HG03066 (cell line): ENCODE results near the gene ESPN.

Source experiments
- ATAC-seq: cut with Tn5 transposase; IDR thresholded peaks from one replicate; pipeline ENCODE4 v1.9.1; 2021; ENCODE audit warnings: low read depth; ENCODE audit not compliant: unreplicated experiment

The ESPN gene

DNA sequence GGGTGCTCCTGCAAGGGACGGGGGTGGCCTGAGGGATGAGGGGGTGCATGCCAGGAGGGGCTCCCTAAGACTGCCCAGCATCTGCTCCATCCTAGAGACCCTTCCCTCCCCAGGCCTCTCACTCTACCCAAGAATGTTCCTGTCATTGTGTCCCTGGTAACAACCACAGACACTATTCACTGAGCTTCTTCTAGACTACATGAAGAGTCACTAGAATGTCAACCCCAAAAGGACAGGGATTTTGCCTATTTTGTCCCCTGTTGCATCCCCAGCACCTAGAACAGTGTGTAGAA, 38.5 kb downstream of the ESPN start:
- ATAC-seq = no peak

DNA sequence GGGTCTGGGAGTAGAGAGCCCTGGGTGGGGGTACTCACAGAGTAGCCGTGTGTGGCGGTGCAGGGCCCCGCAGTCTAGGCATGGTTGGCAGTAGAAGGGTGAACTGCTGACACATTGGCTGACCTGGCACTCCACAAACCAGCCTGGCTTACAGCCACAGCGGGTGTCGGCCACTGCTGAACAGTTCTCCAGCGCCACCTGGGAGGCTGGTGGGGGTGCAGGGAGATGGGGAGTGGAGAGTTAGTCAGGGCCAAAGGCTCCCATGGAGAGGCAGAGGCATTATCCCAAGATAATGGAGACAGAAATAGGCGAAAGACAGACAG, 39.9 kb downstream of the ESPN start:
- no peak for ATAC-seq

DNA sequence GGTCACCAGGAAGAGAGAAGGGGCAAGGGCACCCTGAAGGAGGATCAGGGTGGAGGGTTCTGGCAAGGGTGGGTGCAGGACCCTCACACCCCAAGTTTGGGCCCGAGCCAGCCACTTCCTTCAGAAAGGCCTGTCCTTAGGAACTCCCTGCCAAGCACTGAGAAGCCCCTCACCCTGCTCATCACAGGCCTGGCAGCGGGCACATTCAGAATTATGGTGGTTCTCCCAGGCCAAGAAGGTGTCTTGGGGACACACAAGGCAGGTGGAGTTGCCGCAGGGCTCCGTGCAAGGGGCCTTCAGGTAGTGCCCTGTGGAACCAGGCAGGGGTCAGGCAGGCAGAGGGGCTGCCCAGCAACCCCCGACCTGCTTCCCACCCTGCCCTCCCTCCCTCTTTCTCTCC, 40.3 kb downstream of the ESPN start:
- ATAC-seq = no peak

DNA sequence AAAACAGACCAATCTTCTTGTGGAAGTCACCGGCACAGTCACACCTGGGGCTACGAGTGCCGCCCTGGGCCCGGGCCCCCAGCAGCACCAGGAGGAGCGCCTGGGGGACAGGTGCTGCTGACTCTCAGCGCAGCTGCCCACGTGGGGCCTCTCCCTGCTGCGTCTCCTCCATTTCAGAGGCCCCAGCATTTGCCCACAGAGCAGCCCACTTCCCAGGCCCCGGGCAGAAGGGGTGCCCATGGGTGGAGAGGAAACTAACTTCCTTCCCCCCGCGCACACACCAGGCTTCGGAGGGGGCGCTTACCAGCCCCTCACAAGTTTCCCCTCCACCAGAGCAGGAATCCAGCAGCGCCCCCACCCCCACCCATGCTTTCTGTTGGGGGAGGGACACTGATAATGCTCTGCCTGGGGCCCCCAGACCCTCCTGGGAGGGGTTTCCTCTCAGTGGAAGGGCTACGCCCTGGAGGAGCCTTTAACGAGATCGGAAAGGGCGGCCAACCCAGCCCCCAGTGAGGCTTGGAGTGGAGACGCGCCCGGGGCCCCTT, 41.0 kb downstream of the ESPN start:
- ATAC-seq = no peak

DNA sequence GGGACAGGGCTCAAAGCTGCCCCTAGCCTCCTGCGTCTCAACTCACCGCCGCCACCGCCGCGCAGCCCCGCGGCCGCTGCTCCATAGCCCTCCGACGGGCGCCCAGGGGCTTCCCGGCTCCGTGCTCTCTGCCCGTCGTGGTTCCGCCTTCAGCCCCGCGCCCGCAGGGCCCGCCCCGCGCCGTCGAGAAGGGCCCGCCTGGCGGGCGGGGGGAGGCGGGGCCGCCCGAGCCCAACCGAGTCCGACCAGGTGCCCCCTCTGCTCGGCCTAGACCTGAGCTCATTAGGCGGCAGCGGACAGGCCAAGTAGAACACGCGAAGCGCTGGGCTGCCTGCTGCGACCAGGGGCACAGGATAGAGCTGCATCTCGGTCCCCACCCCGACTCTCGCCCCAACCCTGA, 41.4 kb downstream of the ESPN start, which contains the start of gene TNFRSF25:
TSS of gene TNFRSF25 (minus strand) at position 151 of the 400 bp plus-strand sequence. CDS start at position 85, 66 bp downstream.
- ATAC-seq = no peak

DNA sequence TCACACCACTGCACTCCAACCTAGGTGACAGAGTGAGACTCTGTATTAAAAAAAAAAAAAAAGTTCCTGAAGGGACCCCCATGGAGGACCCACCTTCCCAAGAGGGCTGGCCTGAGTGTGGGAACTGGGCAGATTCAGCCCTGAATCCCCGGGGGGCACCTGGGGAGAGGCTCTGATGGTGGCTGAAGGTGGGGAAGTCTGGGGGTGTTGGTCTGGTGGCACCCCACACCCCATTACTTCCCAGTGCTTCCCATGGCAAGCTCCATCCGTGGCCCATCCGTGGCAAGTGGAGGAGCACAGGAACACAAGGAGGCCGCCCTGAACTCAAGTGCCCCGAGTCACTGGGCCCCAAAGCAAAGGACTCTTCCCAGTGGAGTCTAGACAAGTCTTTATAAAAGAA, 42.2 kb downstream of the ESPN start:
- ATAC-seq = no peak

DNA sequence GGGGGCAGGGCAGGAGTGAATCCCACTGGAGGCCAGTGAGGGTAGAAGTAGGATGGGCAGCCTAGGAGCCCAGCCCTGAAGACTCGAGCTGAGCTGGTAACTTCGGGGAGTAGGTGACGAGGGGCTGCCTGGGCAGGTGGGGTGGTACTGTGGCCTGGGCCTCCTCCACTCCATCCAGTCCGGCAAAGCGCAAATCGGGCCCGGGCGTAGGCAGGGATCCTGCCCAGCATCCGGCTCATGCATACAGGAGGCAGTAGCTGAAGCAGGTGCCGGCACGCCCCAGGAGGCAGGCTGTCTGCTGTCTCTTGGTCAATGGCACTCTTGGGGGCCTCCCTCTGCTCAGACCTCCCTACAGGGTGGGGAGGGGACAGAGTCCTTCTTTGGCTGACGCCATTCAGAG, 42.6 kb downstream of the ESPN start:
- ATAC-seq = no peak

DNA sequence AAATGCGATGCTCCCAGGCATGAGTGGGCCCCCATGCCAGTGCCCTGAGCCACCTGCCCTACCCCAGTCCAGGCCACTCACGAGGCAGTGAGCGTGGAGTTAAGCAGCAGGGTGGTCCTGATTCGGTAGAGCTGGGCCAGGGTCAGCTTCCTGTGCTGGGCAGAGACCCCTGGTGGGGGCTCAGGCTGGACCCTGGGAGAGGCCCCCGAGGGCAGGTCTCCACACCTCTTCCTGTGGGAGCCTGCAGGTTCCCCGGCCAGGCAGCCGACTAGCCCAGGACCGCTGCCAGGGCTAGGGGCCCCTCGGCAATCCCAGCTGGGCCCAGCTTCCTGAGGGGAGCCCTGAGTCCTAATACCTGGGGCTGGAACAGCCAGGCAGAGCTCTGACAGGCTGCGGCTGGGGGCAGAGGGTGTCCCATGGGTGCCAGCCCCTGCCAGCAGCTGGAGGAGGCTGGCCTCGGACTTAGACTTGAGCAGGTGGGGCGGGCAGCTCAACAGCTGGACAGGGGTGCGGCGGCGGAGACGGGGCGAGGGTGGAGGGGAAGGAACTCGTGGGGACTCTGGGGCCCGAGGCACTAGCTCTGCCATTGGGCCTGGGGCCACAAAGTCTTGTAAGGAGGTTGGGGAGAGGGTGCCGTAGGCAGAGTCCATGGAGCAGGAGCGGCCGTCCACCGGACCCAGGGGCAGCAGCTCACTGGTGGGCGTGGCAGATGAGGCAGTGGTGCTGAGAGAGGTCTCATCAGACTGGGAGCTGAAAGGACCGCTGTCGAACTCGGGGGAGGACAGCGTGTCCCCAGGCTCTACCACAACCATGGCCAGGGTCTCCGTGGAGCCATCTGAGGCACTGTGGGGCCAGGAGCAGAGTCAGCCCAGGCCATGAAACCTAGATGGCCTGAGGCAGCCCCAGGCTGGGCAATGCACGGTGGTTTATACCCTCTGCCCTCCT, 43.4 kb downstream of the ESPN start:
- ATAC-seq = no peak

DNA sequence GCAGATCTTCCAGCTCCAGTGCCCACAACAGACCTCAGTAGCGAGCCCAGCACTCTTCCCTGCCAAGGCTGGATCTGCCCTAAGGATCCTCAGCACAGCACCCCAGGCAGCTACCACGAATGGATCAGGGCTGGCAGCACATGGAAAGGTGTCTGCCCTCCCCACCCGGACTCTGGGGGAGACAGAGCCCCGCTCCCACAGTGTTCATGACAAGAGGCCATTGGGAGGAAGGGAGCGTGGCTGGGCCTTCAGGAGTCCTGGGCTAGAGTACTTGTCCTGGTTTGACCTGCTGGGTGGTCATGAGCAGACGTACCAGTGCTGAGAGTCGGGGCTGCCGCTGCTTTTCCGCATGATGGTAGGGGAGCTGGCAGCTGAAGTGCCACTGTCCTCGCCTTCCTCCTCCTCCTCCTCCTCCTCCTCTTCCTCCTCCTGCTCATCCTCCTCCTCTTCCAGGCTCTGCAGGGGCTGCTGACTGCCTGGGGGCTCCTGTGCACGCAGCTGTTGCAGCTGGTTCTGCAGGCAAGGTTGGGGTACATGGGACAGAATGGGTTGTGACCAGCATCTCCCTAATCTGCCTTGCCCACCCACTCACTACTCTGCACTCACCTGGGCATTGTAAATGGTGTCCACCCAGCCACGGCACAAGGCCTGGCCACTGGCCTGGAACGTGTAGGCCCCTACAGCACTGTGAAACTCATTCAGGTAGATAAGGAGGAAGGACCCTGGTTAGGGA, 44.3 kb downstream of the ESPN start:
- no peak for ATAC-seq

DNA sequence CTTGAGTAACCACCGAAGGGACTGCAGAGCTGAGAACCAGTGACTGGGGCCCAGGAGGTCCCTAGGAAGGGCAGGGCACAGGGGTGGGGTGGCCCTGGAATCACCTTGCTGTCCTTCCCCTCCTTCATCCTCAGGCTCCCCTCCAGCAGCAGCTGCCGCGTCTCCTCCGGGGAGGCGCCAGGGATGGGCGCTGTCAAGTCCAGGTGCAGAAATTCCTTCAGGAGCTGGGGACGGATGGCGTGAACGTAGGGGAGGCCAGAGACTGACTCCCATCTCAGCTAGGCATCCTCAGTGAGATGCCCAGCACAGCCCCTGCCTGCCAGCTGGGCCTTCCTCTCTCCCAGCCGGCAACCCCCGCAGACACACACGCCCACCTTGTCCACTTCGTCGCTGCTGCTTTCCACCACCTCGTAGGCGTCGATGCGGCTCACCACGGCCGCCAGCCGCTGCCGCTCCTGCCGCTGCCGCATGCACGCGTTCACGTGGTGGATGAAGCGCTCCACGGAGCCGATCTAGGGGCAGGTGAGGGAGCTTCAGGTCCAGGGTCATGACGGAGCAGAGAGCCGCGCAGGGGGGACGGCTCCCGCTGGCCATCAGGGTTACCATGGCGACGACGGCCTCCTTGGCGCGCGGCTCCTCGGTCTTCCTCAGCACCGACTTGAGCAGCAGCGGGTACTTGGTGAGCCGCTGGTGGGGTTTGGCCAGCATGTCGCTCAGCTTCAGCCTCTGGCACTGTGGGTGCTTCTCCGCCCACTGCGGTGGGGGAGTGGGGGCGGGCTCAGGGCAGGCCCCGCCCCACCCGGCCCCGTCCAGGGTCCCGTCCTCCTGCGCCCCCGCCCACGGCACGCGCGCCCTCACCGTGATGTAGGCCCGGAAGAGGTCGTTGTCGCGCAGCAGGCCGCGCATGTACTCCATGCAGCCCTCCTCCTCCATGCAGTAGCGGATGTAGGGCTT, 45.8 kb downstream of the ESPN start:
- no peak for ATAC-seq

DNA sequence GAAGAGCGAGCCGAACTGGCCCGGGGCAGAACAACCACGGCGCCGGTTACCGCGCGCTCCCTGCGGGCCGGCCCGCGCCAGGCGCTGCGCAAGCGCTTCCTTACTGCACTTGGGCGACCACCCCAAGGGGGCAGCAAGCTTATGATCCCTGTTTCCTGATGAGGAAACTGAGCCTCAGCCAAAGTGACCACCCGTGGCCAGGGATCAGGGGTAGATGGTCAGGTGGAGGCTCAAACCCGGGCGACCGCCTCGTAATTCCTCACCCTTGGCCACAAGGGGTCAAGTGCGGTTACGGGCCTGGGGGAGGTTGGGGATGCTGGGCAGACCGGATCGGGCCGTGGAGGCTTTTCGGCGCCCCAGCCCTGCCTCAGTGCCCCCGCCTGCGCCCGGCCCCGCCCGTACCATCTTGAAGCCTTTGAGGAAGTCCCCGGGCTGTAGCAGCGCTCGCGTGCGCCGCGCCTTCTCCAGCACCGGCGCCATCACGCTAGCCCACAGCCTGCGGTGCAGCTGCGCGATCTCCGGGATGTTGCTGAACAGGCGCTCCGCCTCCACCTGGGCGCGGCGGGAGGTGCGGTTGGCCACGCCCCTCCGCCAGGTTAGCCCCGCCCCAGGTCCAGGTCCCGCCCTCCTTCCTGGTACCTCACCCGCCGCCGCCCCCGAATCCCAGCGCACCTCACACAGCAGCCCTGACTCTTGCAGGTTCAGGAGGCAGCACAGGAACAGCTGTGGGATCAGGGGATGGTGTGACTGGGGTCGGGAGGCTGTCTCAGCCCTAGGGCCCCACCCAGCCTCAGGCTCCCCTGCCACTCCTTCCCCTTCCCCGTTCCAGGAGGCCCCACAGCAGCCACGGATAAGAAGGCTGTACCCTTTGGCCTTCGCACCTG, 46.8 kb downstream of the ESPN start:
- no peak for ATAC-seq

DNA sequence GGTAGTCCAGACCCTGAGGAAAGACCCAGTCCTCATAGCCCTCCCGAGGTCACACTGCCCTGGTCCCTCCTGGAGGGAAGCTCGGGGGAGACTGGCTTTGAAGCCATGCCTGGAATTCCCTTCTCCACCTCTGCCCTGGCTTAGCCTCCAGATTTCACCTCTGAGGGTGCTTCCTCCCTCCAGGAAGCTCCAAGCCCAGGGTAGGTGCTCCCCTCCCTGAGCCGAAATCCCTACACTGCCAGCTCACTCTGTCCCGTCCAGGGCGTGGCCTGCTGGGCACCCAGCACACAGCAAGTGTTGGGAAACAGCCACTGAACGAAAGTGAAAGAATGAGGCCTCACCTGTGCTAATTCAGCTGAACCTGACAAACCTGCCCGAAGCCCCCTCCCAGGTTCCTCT, 47.4 kb downstream of the ESPN start:
- no peak for ATAC-seq

DNA sequence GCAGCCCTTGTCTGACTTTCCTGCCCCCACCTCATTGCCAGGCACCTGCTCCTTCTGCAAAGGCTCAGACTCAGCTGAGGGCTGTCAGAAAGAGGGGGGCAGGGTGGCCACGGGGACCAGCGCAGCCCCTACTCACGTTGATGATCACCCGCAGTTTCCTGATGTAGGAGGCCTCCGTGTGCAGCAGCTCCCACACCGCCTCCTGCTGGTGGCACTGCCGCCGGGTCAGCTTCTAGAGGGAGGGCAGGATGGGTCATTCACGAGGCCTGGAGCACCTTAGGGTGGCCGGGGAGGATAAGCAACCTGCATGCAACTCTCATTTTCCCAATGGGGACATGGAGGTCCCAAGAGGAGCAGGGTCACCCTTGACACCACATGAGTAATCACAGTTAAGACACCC, 47.8 kb downstream of the ESPN start:
- ATAC-seq = no peak

DNA sequence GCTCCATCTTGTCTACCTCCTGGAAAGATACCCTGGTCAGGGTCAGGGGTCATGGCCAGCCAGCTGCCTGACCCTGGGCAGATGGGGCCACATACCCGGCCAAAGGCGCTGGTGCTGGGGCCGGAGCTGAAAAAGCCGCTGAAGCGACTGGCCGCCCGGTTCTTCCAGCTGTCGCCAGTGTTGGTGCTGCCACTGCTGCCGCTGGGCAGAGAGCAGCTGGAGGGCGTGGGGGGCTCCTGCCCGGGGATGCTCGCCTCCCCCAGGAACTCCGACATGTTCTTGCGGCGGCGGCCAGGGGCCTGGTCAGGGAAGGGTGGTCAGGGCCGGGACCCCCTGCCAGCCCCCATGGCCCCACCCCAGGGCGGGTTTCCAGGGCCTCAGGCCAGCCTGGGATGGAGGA, 48.6 kb downstream of the ESPN start:
- ATAC-seq = no peak

DNA sequence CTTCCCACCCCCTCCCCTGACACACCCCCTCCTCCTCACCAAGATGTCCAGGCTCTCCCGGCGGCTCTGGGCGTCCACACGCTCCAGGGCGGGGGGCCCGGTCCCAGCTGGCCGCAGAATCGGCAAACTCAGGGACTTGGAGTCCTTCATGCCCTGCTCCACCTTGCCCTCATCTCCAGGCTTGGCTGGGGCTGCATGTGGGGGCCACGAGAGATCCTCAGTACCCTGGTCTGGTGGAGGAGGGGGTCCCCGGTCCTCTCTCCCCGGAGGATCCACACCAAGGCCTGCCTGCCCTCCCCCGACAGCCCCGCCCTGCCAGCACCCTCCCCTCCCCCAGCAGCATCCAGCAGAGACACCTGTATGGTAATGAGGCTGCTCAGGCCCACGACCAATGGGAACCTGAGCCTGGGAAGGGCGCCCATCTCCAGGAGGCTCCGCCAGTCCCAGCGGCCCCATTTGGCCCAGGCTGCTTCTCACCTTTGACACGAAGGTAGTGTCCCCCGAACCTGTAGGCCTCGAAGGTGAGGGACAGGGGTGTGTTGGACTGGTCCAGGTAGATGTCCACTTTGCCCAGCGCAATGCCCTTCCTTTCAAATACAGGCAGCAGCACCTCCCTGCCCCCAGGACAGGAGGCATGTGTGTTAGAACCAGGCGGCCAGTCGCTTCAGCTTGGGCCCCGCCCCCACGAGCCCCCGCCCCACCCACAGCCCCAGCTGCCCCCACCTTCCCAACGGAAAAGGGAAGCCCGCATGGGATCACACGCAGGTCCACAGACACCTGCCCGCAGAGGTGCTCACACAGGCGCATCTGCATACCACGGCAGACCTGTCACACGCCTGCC, 49.6 kb downstream of the ESPN start:
- ATAC-seq = no peak

DNA sequence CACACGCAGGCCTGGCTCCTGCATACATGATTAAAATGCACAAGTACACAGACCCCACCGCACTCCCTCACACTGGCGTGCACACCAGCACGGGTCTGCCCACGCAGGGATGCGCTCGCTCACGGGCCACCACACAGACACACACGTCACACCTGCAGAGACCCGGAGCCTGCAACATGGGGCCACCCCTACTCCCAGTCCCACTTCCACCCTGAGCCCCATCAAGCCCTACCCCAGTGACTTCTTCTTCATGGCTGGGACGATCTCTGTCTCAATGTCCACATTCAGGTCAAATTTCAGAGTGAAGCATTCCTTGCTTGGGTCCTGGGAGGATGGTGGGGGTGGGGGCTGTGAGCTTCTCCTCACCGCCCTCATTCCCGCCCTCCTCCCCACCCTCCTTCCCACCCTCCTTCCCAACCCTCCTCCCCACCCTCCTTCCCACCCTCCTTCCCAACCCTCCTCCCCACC, 50.3 kb downstream of the ESPN start:
- no peak for ATAC-seq

DNA sequence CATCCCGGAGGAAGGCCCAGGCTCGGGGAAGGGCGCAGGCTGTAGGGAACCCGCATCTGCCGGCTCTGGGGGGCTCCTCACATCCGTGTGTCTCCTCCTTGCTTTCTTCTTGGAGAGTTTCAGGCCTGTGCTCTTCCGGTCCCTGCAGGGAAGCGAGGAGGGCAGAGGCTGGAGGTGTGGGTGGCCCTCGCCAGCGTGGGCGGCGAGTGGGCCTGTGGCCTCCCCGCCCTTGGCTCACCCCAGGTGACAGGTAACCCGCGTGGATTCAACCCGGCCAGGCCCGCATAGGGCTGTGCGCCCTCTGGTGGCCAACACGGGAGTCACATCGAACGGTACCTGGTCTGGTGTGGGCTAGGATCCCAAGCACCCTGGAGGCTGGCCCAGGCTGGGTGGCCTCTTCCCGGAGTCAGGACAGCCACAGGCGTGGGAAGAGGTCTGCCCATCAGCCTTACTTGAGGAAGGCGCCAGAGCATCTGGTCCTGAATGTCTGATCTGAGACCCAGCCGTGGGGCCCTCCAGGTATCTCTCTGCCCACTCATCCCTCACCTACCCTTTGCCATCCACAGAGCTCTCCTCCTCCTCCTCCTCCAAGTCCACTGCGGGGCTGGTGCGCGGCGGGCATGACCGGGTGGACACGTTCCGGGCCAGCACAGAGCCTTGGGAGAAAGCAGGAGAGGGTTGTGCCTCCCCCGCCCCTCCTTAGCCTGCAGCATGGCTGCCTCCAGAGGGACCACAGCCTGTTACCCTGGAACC, 51.0 kb downstream of the ESPN start:
- no peak for ATAC-seq

DNA sequence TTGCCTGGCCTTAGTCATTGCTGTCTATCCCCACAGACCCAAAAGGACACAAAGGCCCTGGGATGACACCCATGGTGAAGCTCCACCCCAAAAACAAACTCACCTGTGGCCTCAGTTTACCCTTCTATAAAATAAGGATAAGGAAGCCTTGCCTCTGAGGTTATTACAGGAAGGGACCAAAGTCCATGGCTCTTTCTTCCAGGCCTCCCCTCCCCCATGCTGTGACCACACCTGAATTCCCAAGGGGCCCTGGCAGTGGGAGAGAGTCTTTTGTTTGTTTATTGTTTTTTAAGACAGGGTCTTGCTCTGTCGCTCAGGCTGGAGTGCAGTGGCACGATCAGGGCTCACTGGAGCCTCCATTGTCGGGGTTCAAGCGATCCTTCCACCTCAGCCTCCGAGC, 51.9 kb downstream of the ESPN start:
- no peak for ATAC-seq
